Measurements from ENCODE around the gene TMEM185A. TPM values are rescaled to one million over a fixed set of nuclear protein-coding genes. Genes with fewer than 3 reads are reported as not detected.

TMEM185A gene
- total RNA-seq, 4 donors from 2014 or later, result 22.0 to 37.9 (median 31.5) TPM

GRCh38 chrX:149652232-149652981 is 20.8 kb upstream of the TMEM185A start:
- 61% methylated on average over 5 of the region's 16 CpGs for WGBS
- Histone ChIP-seq H3K4me3 (no peak overlapping the region), H3K4me1 (no peaks in the 10 kb centered on the region), H3K36me3 (no peaks in the 10 kb centered on the region), H3K9me3 (no peaks in the 10 kb centered on the region), H3K27me3 (no peaks in the 10 kb centered on the region), H3K27ac (no peak overlapping the region)
- DNase-seq (ENCODE audit: low spot score in 2 of 2), result no peak
- TF ChIP-seq POLR2A (IDR thresholded peaks at IDR 0.05), result no peak
- TF ChIP-seq CTCF (IDR thresholded peaks at IDR 0.05), result no peak
- TF ChIP-seq POLR2AphosphoS5 (IDR thresholded peaks at IDR 0.05), result no peak
- no peak for TF ChIP-seq EP300 (IDR thresholded peaks at IDR 0.05)

- H3K9me3 ChIP-seq, result no peaks in the 10 kb centered on the region
- H3K4me1 ChIP-seq, result no peaks in the 10 kb centered on the region
- 91% methylated on average over 5 of the region's 5 CpGs for WGBS
- H3K27me3 ChIP-seq, result no peaks in the 10 kb centered on the region
- DNase-seq (ENCODE audit: low spot score in 2 of 2), result no peak
- no peak overlapping the region for H3K4me3 ChIP-seq
- H3K27ac ChIP-seq, result no peak overlapping the region
- TF ChIP-seq CTCF (IDR thresholded peaks at IDR 0.05), result no peak
- no peak for TF ChIP-seq POLR2AphosphoS5 (IDR thresholded peaks at IDR 0.05)
- no peak for TF ChIP-seq POLR2A (IDR thresholded peaks at IDR 0.05)
- TF ChIP-seq EP300 (IDR thresholded peaks at IDR 0.05), result no peak
- H3K36me3 ChIP-seq, result no peaks in the 10 kb centered on the region
Observed at GRCh38 chrX:149650162-149650561, 18.6 kb upstream of the TMEM185A start.

GRCh38 chrX:149648932-149649331 is 17.3 kb upstream of the TMEM185A start:
- 27% methylated on average over 1 of the region's 1 CpG for WGBS
- TF ChIP-seq POLR2AphosphoS5 (IDR thresholded peaks at IDR 0.05) (no peak), CTCF (IDR thresholded peaks at IDR 0.05) (no peak), EP300 (IDR thresholded peaks at IDR 0.05) (no peak), POLR2A (IDR thresholded peaks at IDR 0.05) (no peak)
- no peaks in the 10 kb centered on the region for H3K4me1 ChIP-seq
- H3K27ac ChIP-seq, result no peak overlapping the region
- no peak overlapping the region for H3K4me3 ChIP-seq
- no peaks in the 10 kb centered on the region for H3K9me3 ChIP-seq
- no peaks in the 10 kb centered on the region for H3K36me3 ChIP-seq
- no peaks in the 10 kb centered on the region for H3K27me3 ChIP-seq
- DNase-seq (ENCODE audit: low spot score in 2 of 2), result no peak

GRCh38 chrX:149647505-149647904 is 15.9 kb upstream of the TMEM185A start:
- no CpG with 5 or more reads among the region's 6 CpGs for WGBS
- Histone ChIP-seq H3K9me3 (no peaks in the 10 kb centered on the region), H3K4me3 (no peak overlapping the region), H3K36me3 (no peaks in the 10 kb centered on the region), H3K27ac (no peak overlapping the region), H3K4me1 (no peaks in the 10 kb centered on the region), H3K27me3 (no peaks in the 10 kb centered on the region)
- no peak for DNase-seq (ENCODE audit: low spot score in 2 of 2)
- TF ChIP-seq CTCF (IDR thresholded peaks at IDR 0.05) (no peak), EP300 (IDR thresholded peaks at IDR 0.05) (no peak), POLR2A (IDR thresholded peaks at IDR 0.05) (no peak), POLR2AphosphoS5 (IDR thresholded peaks at IDR 0.05) (no peak)

GRCh38 chrX:149643496-149643895 is 11.9 kb upstream of the TMEM185A start:
- H3K4me3 ChIP-seq, result no peak overlapping the region
- H3K9me3 ChIP-seq, result no peaks in the 10 kb centered on the region
- no peak for TF ChIP-seq CTCF (IDR thresholded peaks at IDR 0.05)
- TF ChIP-seq POLR2AphosphoS5 (IDR thresholded peaks at IDR 0.05), result no peak
- no peak for TF ChIP-seq POLR2A (IDR thresholded peaks at IDR 0.05)
- no peak for TF ChIP-seq EP300 (IDR thresholded peaks at IDR 0.05)
- WGBS, result 65% methylated on average over 4 of the region's 4 CpGs
- DNase-seq (ENCODE audit: low spot score in 2 of 2), result no peak
- H3K4me1 ChIP-seq, result no peaks in the 10 kb centered on the region
- no peaks in the 10 kb centered on the region for H3K36me3 ChIP-seq
- H3K27me3 ChIP-seq, result no peaks in the 10 kb centered on the region
- no peak overlapping the region for H3K27ac ChIP-seq

Measured in suprapubic skin (tissue), 4 donors.